Nephron (organoid): Measurements from ENCODE around the gene NT5DC1.

Experiments used
- H3K27ac Mint-ChIP-seq, 3 experiments: 2 replicates each; pipeline ENCODE4 v1.8.0; 2020; ENCODE audit warnings: mixed read lengths in 3 of 3, mild to moderate bottlenecking in 2 of 3, moderate library complexity in 1 of 3
- H3K27me3 Mint-ChIP-seq: 2 replicates; pipeline ENCODE4 v1.8.0; 2021; ENCODE audit warnings: low read depth, mild to moderate bottlenecking, moderate library complexity, mixed read lengths
- H3K36me3 Mint-ChIP-seq: 2 replicates; pipeline ENCODE4 v1.8.0; 2020; ENCODE audit warnings: low read depth, mixed read lengths
- H3K4me1 Mint-ChIP-seq: 2 replicates; pipeline ENCODE4 v1.8.0; 2020; ENCODE audit warnings: mixed read lengths
- H3K4me3 Mint-ChIP-seq, 3 experiments: 2 replicates each; pipeline ENCODE4 v1.8.0; 2020; ENCODE audit warnings: mild to moderate bottlenecking in 3 of 3, mixed read lengths in 3 of 3, moderate library complexity in 2 of 3
- H3K9me3 Mint-ChIP-seq: 2 replicates; pipeline ENCODE4 v1.8.0; 2020; ENCODE audit warnings: mixed read lengths
- TF ChIP-seq, protein P1 (sequence below), 3 experiments: fragments of 200-600 bp; sonication (generic); IDR thresholded peaks; one replicate each; pipeline ENCODE4 v1.5.0; 2021; ENCODE audit warnings: antibody characterized with exemption in 3 of 3; ENCODE audit not compliant: unreplicated experiment in 3 of 3

The NT5DC1 gene

DNA sequence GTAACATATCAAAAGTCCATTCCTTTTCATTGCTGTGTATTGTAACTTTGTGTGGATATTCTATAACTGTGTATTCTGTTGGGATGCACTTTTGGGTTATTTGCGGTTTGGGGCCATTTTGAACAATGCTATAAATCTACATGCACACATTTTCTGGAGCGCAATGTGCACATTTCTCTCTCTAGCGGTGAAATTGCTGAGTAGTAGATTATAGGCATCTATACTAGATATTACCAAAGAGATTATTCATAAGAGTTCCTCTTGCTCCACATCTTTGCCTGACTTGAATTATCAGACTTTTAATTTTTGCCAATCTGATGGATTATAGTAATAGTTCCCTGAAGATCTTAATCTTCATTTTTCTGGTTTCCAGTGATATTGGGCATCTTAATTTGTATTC, 21.7 kb upstream of the NT5DC1 start:
- no peak overlapping the region for H3K27ac Mint-ChIP-seq

DNA sequence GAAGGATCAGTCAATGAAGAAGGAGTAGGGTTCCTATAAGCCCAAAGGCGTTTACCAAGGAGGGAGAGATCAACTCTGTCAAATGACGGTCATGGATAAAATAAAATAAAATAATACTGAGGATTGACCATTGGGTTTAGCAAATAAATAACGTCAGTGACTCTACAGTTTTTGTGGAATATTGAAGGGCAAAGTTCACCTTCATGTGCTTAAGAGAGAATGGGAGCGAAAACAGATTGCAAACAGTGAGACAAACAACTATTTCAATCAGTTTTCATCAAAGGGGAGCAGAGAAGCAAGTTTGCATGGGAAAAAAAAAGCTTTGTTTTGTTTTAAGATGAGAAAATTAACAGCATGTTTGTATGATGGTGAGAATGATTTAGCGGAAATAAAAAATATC, 17.6 kb upstream of the NT5DC1 start:
- Mint-ChIP-seq H3K4me3 (no peak overlapping the region), H3K9me3 (no peaks in the 10 kb centered on the region), H3K27me3 (no peaks in the 10 kb centered on the region), H3K4me1 (no peaks in the 10 kb centered on the region), H3K36me3 (no peaks in the 10 kb centered on the region), H3K27ac (no peak overlapping the region)
- TF ChIP-seq, protein P1, sequence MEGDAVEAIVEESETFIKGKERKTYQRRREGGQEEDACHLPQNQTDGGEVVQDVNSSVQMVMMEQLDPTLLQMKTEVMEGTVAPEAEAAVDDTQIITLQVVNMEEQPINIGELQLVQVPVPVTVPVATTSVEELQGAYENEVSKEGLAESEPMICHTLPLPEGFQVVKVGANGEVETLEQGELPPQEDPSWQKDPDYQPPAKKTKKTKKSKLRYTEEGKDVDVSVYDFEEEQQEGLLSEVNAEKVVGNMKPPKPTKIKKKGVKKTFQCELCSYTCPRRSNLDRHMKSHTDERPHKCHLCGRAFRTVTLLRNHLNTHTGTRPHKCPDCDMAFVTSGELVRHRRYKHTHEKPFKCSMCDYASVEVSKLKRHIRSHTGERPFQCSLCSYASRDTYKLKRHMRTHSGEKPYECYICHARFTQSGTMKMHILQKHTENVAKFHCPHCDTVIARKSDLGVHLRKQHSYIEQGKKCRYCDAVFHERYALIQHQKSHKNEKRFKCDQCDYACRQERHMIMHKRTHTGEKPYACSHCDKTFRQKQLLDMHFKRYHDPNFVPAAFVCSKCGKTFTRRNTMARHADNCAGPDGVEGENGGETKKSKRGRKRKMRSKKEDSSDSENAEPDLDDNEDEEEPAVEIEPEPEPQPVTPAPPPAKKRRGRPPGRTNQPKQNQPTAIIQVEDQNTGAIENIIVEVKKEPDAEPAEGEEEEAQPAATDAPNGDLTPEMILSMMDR (IDR thresholded peaks at IDR 0.05; ENCODE audit: unreplicated experiment in 3 of 3) = no peak

More for the DNA sequence above, 21.7 kb upstream of the NT5DC1 start:
- no peak overlapping the region for H3K4me3 Mint-ChIP-seq
- no peaks in the 10 kb centered on the region for H3K27me3 Mint-ChIP-seq
- TF ChIP-seq, protein P1 (IDR thresholded peaks at IDR 0.05; ENCODE audit: unreplicated experiment in 3 of 3) = no peak
- no peaks in the 10 kb centered on the region for H3K36me3 Mint-ChIP-seq
- no peaks in the 10 kb centered on the region for H3K4me1 Mint-ChIP-seq
- no peaks in the 10 kb centered on the region for H3K9me3 Mint-ChIP-seq

DNA sequence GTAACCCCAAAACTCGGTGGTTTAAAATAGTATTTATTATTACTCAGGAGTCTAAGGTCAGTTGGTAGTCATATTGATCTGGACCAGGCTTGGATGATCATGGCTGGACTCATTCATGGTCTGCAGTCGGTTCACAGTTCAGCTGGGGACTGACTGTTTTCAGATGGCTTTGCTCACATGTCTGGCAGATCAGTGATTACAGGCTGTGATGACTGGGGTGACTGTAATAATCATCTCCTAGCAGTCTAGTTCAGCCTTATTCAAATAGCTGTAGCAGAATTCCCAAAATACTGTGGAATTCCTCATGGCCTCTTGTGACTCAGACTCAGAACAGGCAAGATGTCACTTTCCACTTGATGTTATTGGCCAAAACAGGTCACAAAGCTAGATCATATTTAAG, 16.4 kb upstream of the NT5DC1 start:
- no peaks in the 10 kb centered on the region for H3K27me3 Mint-ChIP-seq
- TF ChIP-seq, protein P1 (IDR thresholded peaks at IDR 0.05; ENCODE audit: unreplicated experiment in 3 of 3) = no peak
- no peak overlapping the region for H3K27ac Mint-ChIP-seq
- no peak overlapping the region for H3K4me3 Mint-ChIP-seq
- no peaks in the 10 kb centered on the region for H3K4me1 Mint-ChIP-seq
- H3K9me3 Mint-ChIP-seq = no peaks in the 10 kb centered on the region
- no peaks in the 10 kb centered on the region for H3K36me3 Mint-ChIP-seq

DNA sequence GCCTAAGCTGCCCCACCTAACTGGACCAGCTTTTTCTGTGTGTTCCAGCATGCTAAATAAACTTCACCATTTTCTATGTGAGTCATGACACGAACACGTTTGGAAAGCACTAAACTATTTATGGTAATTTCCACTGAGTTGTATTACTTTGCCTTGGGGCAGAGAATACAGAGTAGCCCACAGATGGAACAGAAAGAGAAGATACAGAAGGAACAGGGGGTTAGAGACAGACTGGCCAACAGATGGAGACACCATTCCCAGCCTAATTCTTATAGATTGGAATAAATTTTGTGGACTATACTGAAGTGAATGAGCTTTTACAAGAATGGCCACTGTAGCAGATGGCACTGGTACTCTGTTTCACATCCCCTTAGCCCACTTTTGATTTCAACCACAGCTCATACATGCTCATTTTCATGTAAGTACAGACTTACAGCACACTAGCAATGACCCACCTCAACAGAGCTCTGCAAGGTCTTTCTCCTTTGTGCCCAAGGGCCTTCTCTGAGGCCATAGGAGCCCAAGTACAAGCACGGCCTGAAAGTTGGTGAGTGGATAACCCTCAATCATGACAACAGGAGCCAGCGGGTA, 13.1 kb upstream of the NT5DC1 start:
- Mint-ChIP-seq H3K36me3 (no peaks in the 10 kb centered on the region), H3K9me3 (no peaks in the 10 kb centered on the region), H3K27ac (no peak overlapping the region), H3K4me1 (no peaks in the 10 kb centered on the region), H3K4me3 (no peak overlapping the region), H3K27me3 (no peaks in the 10 kb centered on the region)
- TF ChIP-seq, protein P1 (IDR thresholded peaks at IDR 0.05; ENCODE audit: unreplicated experiment in 3 of 3) = no peak

DNA sequence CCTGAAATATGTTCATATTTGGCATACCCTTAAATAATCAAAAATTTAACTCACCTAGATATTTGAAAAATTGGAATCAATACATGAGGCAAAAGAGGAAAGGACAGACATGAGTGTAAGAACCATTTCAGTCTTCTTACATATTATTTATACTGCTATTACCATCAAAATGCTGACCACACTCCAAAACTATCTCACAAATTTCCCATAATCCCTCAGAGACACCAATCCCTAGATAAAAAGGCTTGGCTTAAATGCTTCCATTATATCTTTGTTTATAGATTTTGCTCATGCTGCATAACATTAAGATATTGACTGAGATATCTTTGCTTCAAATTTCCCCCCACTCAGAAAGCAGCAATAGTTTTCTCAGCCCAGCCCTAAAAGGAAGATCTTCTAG, 11.7 kb upstream of the NT5DC1 start:
- H3K27ac Mint-ChIP-seq = no peak overlapping the region
- TF ChIP-seq, protein P1 (IDR thresholded peaks at IDR 0.05; ENCODE audit: unreplicated experiment in 3 of 3) = no peak
- no peak overlapping the region for H3K4me3 Mint-ChIP-seq
- no peaks in the 10 kb centered on the region for H3K9me3 Mint-ChIP-seq
- H3K27me3 Mint-ChIP-seq = no peaks in the 10 kb centered on the region
- H3K4me1 Mint-ChIP-seq = no peaks in the 10 kb centered on the region
- H3K36me3 Mint-ChIP-seq = no peaks in the 10 kb centered on the region

DNA sequence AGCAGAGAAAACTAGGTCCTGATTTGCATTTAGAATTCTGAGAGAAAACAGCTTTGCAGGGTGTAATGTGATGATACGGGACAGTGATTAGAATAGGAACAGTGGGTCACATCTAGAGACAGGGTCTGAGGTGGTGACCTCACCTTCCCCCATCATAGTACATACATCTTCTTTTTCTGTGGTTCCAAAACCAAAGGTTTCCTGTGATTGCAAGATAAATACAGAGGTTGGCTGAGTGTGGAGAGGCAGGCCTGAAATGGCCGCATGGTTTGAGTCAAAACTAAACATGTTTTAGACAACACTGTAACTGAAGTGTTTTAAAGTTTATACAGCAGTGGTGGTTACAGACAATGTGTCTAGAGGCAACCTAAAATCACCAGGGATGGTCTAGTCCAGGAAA, 10.4 kb upstream of the NT5DC1 start:
- Mint-ChIP-seq H3K4me1 (no peaks in the 10 kb centered on the region), H3K4me3 (no peak overlapping the region), H3K36me3 (no peaks in the 10 kb centered on the region), H3K27me3 (no peaks in the 10 kb centered on the region), H3K27ac (no peak overlapping the region), H3K9me3 (peaks cover 3% of the 10 kb centered on the region)
- TF ChIP-seq, protein P1 (IDR thresholded peaks at IDR 0.05; ENCODE audit: unreplicated experiment in 3 of 3) = no peak
